Immature natural killer cell (primary cell): ENCODE measurements around the gene NTN1. TPM values are rescaled to one million over a fixed set of nuclear protein-coding genes. Genes with fewer than 3 reads are reported as not detected.
"Not testable (repeated sequence)": the region's sequence is repeated elsewhere in the genome, so short reads cannot be mapped to it uniquely, and the experiment has no call there.

Source experiments
- DNase-seq, 3 donors: peaks; one replicate each; pipeline ENCODE4 v3.0.0; 2022; ENCODE audit warnings: mixed read lengths in 1 of 3
- H3K27ac Mint-ChIP-seq, 6 donors: one replicate each; pipeline ENCODE4 v1.8.0; 2020; ENCODE audit warnings: mixed read lengths in 6 of 6, mild to moderate bottlenecking in 5 of 6, inconsistent platforms in 4 of 6, moderate library complexity in 3 of 6
- H3K27me3 Mint-ChIP-seq, 3 donors: one replicate each; pipeline ENCODE4 v1.8.0; 2020 to 2021; ENCODE audit warnings: low read depth in 3 of 3, mild to moderate bottlenecking in 3 of 3, mixed read lengths in 3 of 3, moderate library complexity in 3 of 3, inconsistent platforms in 1 of 3
- H3K36me3 Mint-ChIP-seq, 3 donors: one replicate each; pipeline ENCODE4 v1.8.0; 2020; ENCODE audit warnings: mixed read lengths in 3 of 3, inconsistent platforms in 2 of 3, mild to moderate bottlenecking in 2 of 3
- H3K4me1 Mint-ChIP-seq, 2 donors: one replicate each; pipeline ENCODE4 v1.8.0; 2020; ENCODE audit warnings: inconsistent platforms in 2 of 2, mild to moderate bottlenecking in 2 of 2, mixed read lengths in 2 of 2, moderate library complexity in 1 of 2
- H3K4me3 Mint-ChIP-seq, 5 donors: one replicate each; pipeline ENCODE4 v1.8.0; 2020; ENCODE audit warnings: mild to moderate bottlenecking in 5 of 5, mixed read lengths in 5 of 5, inconsistent platforms in 3 of 5, moderate library complexity in 3 of 5
- H3K9me3 Mint-ChIP-seq, 6 donors: one replicate each; pipeline ENCODE4 v1.8.0; 2020; ENCODE audit warnings: mild to moderate bottlenecking in 6 of 6, mixed read lengths in 6 of 6, inconsistent platforms in 4 of 6, moderate library complexity in 3 of 6
- polyA plus RNA-seq, 3 donors: library from polyadenylated mRNA; unstranded; fragments of 300-500 nt; fragmentation: Illumina TruSeq; gene quantifications; one replicate each; pipeline ENCODE4 v1.2.3, GENCODE V29; 2021

NTN1 gene
- polyA plus RNA-seq, 3 donors from 2014 or later = not detected

DNA sequence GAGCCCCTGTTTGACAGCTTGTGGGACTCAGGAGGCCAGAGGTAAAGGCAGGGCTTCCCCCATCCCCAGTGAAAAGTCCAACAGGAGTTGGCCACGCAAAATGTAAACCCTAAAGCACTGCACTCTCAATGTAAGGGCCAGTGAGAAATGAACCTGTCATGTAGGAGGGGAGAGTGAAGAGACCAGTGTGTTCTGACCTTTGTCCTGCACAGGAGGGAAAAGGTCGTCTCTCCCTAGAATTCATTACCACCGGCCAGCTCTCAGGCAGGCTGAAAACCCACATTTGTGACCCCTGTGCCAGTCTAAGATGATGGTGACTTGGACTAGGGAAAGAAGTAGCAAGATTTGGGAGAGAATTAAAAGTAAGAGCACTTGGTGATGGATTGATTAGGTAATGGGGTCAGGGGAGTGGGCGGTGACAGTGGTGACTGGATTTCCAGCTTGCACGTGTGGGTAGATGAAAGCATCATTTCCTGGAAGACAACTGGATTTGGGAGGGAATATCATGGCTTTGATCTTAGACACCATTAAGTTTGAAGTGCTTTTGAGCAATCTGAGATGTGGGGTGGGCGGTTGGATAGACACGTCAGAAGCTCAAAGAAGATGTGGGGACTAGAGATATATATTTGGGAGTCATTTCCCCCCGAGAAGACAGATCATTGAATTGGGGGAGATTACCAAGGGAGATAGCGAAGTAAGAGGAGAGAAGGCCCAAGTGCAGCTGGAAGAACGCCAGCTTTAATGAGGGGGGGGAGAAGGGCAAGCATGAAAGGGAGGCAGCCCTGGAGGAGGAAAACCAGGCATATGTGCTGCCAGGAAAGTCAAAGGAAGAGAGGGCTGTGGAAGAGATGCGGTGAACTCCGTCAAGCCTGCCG, 119.5 kb downstream of the NTN1 start:
- Mint-ChIP-seq H3K4me1 (no peaks in the 10 kb centered on the region), H3K36me3 (no peaks in the 10 kb centered on the region), H3K27me3 (peaks cover 0 to 5% (median 0%) of the 10 kb centered on the region in 3 donors), H3K9me3 (no peaks in the 10 kb centered on the region), H3K4me3 (no peak overlapping the region), H3K27ac (no peak overlapping the region)
- DNase-seq = no peak

- Mint-ChIP-seq H3K9me3 (no peaks in the 10 kb centered on the region), H3K27me3 (peaks cover 0 to 5% (median 0%) of the 10 kb centered on the region in 3 donors), H3K4me1 (no peaks in the 10 kb centered on the region), H3K27ac (no peak overlapping the region), H3K4me3 (no peak overlapping the region), H3K36me3 (no peaks in the 10 kb centered on the region)
- DNase-seq = no peak
These were observed 120.1 kb downstream of the NTN1 start for GRCh38 chr17:9141425-9141753.

- no peak overlapping the region for H3K4me3 Mint-ChIP-seq
- DNase-seq = no peak
- no peaks in the 10 kb centered on the region for H3K9me3 Mint-ChIP-seq
- H3K27ac Mint-ChIP-seq = no peak overlapping the region
- peaks cover 0 to 3% (median 0%) of the 10 kb centered on the region in 3 donors for H3K27me3 Mint-ChIP-seq
- no peaks in the 10 kb centered on the region for H3K36me3 Mint-ChIP-seq
- no peaks in the 10 kb centered on the region for H3K4me1 Mint-ChIP-seq
These were observed 121.6 kb downstream of the NTN1 start for GRCh38 chr17:9142772-9143494.

GRCh38 chr17:9144502-9145249, 123.4 kb downstream of the NTN1 start:
- H3K4me3 Mint-ChIP-seq = no peak overlapping the region
- H3K4me1 Mint-ChIP-seq = no peaks in the 10 kb centered on the region
- no peak overlapping the region for H3K27ac Mint-ChIP-seq
- no peaks in the 10 kb centered on the region for H3K9me3 Mint-ChIP-seq
- H3K36me3 Mint-ChIP-seq = no peaks in the 10 kb centered on the region
- DNase-seq = no peak
- H3K27me3 Mint-ChIP-seq = peaks cover 0 to 6% (median 0%) of the 10 kb centered on the region in 3 donors

DNA sequence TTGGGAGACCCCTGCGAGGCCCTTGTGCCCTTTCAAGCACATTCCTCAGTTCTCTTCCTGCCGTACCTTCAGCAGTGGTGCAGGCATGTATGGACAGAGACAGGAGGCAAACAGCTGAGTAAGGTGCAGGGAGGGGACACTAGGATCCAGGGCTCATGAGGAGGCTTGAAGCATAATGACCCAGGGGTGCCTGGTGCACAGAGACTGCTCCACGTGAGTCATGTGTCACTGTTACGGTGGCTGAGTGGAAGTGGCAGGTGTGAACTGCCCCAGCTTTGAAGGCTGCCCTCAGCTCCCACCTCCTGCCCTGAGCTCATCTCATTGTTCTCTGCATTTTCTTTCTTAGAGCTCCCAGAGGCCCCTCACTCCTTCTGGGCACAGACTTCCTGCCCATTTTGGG, 124.8 kb downstream of the NTN1 start:
- H3K4me3 Mint-ChIP-seq = no peak overlapping the region
- no peak overlapping the region for H3K27ac Mint-ChIP-seq
- no peak for DNase-seq
- H3K9me3 Mint-ChIP-seq = no peaks in the 10 kb centered on the region
- H3K4me1 Mint-ChIP-seq = no peaks in the 10 kb centered on the region
- no peaks in the 10 kb centered on the region for H3K36me3 Mint-ChIP-seq
- peaks cover 0 to 6% (median 0%) of the 10 kb centered on the region in 3 donors for H3K27me3 Mint-ChIP-seq

DNA sequence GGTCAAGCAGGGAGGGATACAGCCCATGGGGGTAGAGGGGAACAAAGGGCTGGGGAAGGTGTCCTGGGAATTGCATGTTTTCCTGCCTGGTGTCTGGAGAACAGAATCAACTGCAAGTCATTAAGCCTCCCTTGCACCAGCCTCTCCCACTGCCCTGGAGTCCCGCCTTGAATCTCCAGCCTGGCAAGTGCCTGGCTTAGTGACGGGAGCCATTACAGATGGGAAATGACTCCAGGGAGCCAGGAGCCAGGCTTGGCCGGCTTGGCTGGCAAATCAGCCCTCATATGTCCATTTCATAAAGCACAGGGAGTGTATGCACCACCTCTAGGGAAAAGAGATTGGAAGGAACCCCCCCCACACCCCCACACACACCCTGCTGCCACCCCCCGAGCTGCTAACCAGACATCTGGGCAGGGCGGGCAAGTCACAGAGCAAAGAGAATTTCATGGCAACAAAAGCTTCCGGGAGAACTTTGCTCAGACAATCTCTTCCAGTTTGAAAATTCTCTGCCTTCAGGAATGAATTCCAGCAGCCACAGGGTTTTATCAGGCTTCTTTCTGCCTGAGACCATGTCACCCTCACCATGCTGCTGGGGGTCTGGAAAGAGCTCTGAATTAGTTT, 127.7 kb downstream of the NTN1 start:
- DNase-seq = no peak
- H3K36me3 Mint-ChIP-seq = no peaks in the 10 kb centered on the region
- no peak overlapping the region for H3K27ac Mint-ChIP-seq
- H3K9me3 Mint-ChIP-seq = no peaks in the 10 kb centered on the region
- H3K4me3 Mint-ChIP-seq = no peak overlapping the region
- H3K27me3 Mint-ChIP-seq = peaks cover 3 to 6% (median 3%) of the 10 kb centered on the region in 3 donors
- no peaks in the 10 kb centered on the region for H3K4me1 Mint-ChIP-seq

DNA sequence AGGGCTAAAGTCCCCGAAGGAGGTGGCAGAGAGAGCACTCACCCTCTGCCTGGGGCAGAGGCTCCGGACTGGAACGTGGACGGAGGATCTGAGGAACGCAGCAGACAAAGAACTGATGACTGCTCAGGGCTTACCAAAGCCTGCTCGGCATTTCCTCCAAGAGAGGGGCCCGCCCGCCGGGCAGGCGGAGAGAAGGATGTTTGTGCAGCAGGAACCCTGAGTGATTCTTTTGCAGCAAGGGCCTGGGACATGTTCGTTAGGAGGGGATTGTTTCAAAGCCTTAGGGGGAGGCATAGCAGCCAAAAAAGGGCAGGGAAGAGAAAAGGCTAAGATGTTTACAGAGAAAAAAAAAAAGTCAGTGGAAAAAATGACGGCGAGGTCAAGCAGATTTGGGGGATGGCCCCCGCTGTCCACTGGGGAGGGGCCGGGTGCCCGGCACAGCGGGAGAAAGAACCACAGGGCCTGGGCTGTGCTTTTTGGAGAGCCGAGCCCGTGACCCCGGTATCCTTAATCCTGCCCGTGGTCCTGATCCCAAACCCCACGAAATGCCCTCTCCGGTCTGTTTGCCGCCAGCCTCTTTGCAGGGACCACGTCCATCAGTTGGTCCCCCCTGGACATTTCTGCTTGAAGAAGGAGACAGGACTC, 129.3 kb downstream of the NTN1 start:
- DNase-seq = no peak
- Mint-ChIP-seq H3K9me3 (no peaks in the 10 kb centered on the region), H3K4me3 (no peak overlapping the region), H3K36me3 (no peaks in the 10 kb centered on the region), H3K27ac (no peak overlapping the region), H3K27me3 (peaks cover 3 to 8% (median 3%) of the 10 kb centered on the region in 3 donors), H3K4me1 (no peaks in the 10 kb centered on the region)

- H3K4me3 Mint-ChIP-seq = no peak overlapping the region
- H3K36me3 Mint-ChIP-seq = no peaks in the 10 kb centered on the region
- H3K27ac Mint-ChIP-seq = no peak overlapping the region
- no peaks in the 10 kb centered on the region for H3K4me1 Mint-ChIP-seq
- peaks cover 3 to 8% (median 3%) of the 10 kb centered on the region in 3 donors for H3K27me3 Mint-ChIP-seq
- no peaks in the 10 kb centered on the region for H3K9me3 Mint-ChIP-seq
- DNase-seq = no peak
These were observed 129.8 kb downstream of the NTN1 start for GRCh38 chr17:9151091-9151490.

DNA sequence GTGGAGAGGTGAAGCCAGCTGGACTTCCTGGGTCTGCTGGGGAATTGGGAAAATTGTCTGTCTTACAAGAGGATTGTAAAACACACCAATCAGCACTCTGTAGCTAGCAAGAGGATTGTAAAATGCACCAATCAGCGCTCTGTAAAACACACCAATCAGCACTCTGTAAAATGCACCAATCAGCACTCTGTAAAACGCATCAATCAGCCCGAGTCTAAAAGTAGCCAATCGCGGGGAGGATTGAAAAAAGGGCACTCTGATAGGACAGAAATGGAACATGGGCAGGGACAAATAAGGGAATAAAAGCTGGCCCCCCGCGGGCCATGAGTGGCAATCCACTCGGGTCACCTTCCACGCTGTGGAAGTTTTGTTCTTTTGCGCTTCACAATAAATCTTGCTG, 130.4 kb downstream of the NTN1 start:
- H3K27me3 Mint-ChIP-seq, H3K4me1 Mint-ChIP-seq, DNase-seq, H3K9me3 Mint-ChIP-seq, H3K36me3 Mint-ChIP-seq, H3K4me3 Mint-ChIP-seq, H3K27ac Mint-ChIP-seq: not testable (repeated sequence)

DNA sequence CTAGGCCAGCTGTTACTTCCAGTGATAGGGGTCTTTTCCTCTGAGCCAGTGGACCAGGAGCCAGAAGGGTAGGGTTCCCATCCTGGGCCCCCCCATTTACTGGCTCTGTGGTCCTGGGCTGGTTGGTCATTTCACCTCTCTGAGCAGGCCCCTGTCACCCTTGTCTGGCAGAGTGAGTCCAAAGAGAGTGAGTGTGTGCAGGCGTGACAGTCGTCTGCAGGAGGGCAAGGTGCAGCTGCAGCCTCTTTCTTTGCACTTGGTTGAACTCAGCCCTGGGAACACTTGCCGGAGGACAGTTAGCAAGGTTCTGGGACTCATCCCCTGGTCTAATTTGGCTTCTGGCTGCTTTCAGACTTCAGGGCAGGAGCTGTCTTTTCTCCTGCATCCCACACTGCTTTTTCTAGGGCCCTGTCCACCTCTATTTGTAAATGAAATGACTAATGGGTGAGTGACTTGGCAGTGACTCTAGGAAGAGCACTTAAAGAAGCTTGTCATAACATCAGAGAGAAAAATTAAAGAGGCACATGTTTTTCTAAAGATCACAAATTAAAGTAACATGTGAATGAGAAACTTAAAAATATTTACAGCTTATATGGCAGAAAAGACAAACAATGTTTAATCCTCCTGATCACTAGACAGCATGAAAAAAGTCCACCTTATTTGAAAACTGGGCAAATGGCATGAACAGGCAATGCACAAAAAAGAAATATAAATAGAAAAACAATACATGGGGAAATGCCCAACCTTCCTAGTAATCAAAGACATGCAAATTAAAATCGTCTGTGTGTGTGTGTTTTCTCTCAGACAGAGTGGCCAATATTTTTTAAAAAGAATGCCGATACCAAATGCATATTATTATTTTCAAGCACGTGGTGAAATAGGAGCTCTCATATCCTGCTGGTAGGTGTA, 137.5 kb downstream of the NTN1 start:
- Mint-ChIP-seq H3K4me3 (no peak overlapping the region), H3K27ac (no peak overlapping the region), H3K27me3 (peaks cover 0 to 7% (median 4%) of the 10 kb centered on the region in 3 donors), H3K36me3 (no peaks in the 10 kb centered on the region), H3K4me1 (no peaks in the 10 kb centered on the region), H3K9me3 (no peaks in the 10 kb centered on the region)
- no peak for DNase-seq

- H3K27ac Mint-ChIP-seq = no peak overlapping the region
- no peaks in the 10 kb centered on the region for H3K36me3 Mint-ChIP-seq
- no peaks in the 10 kb centered on the region for H3K4me1 Mint-ChIP-seq
- peaks cover 0 to 8% (median 3%) of the 10 kb centered on the region in 3 donors for H3K27me3 Mint-ChIP-seq
- H3K9me3 Mint-ChIP-seq = no peaks in the 10 kb centered on the region
- DNase-seq = no peak
- no peak overlapping the region for H3K4me3 Mint-ChIP-seq
These were observed 141.1 kb downstream of the NTN1 start for GRCh38 chr17:9162275-9162985.

DNA sequence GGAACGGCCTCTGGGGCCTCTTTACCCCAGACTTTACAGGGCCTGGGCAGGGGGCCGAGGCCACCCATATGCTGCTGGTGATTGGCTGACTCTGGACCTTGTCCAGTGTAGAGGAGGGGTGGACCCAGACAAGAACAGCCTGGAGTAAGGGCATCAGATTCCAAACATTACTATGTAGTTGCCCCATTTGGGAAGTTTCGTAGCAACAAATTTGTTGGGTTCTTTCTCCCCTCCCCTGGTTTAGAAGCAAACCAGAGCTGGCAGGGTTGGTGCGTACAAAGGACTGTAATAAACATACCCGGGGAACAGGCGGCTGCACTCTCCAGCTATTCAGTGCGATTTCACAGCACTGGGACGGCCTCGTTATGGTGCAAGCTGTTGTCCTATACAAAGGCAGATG, 145.5 kb downstream of the NTN1 start:
- H3K4me3 Mint-ChIP-seq = no peak overlapping the region
- no peak overlapping the region for H3K27ac Mint-ChIP-seq
- no peaks in the 10 kb centered on the region for H3K36me3 Mint-ChIP-seq
- no peak for DNase-seq
- H3K4me1 Mint-ChIP-seq = no peaks in the 10 kb centered on the region
- no peaks in the 10 kb centered on the region for H3K9me3 Mint-ChIP-seq
- H3K27me3 Mint-ChIP-seq = peaks cover 0 to 5% (median 2%) of the 10 kb centered on the region in 3 donors
